ENCODE results near the gene HDAC9. TPM values are rescaled to one million over a fixed set of nuclear protein-coding genes. Genes with fewer than 3 reads are reported as not detected.

HDAC9 gene
- total RNA-seq, 4 donors from 2014 or later = 3.0 to 14.0 (median 5.6) TPM

DNA sequence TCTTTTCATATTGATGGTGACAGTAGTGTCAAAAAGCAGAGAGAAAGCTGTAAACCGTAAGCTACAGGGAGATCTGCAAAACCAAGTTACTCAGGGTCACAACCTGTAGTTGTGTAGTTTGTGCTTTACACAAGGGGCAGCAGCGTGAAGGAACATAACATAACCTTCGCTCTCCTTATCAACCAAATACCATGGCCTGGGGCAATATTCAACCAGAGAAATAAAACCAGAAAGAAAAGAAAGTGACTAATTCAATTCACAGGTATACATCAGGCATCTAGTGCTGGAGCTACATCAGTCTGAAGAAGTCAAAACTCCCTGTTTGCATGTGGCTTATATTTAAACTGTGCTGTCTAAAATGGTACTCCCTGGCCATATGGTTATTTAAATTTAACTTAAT is 397.6 kb downstream of the HDAC9 start:
- no peaks in the 10 kb centered on the region for H3K27me3 ChIP-seq

DNA sequence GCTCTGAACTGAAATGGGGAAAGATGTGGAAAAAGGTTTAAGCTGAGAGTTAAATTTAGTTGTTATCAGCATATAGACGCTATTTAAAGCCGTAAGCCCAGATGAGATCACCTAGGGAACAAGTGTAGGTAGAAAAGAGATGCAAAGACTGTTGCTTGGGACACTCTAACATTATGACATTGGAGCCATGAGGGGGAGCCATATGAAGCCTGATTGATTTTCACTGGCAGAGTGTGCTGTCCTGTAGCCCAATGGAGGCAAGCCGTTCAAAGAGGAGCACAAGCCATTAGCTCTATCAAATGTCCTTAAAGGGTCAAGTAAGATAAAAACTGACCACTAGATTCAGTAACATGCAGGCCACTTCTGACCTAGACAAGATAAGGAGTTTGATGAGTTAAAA is 398.6 kb downstream of the HDAC9 start:
- intact Hi-C loops (cut with DNase I; ENCODE audit: low total_unique reads) = no loop called here
- Histone ChIP-seq H3K4me3 (no peak overlapping the region), H3K36me3 (no peaks in the 10 kb centered on the region), H3K27ac (no peak overlapping the region), H3K9me3 (no peaks in the 10 kb centered on the region), H3K27me3 (no peaks in the 10 kb centered on the region), H3K4me1 (peaks cover 0 to 11% of the 10 kb centered on the region in 2 donors)
- TF ChIP-seq, protein P1, sequence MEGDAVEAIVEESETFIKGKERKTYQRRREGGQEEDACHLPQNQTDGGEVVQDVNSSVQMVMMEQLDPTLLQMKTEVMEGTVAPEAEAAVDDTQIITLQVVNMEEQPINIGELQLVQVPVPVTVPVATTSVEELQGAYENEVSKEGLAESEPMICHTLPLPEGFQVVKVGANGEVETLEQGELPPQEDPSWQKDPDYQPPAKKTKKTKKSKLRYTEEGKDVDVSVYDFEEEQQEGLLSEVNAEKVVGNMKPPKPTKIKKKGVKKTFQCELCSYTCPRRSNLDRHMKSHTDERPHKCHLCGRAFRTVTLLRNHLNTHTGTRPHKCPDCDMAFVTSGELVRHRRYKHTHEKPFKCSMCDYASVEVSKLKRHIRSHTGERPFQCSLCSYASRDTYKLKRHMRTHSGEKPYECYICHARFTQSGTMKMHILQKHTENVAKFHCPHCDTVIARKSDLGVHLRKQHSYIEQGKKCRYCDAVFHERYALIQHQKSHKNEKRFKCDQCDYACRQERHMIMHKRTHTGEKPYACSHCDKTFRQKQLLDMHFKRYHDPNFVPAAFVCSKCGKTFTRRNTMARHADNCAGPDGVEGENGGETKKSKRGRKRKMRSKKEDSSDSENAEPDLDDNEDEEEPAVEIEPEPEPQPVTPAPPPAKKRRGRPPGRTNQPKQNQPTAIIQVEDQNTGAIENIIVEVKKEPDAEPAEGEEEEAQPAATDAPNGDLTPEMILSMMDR (IDR thresholded peaks at IDR 0.05 in 4 of 5, conservative IDR thresholded peaks at IDR 0.05 in 1 of 5) = no peak
- TF ChIP-seq POLR2A (IDR thresholded peaks at IDR 0.05) = no peak
- ATAC-seq (no peak), DNase-seq (no peak)
- in situ Hi-C loops (cut with MboI; ENCODE audit: low sequenced_read_pairs in 4 of 4) = no loop called here

More for the DNA sequence above, 397.6 kb downstream of the HDAC9 start:
- no peaks in the 10 kb centered on the region for H3K9me3 ChIP-seq
- intact Hi-C loops (cut with DNase I; ENCODE audit: low total_unique reads) (no loop called here), in situ Hi-C loops (cut with MboI; ENCODE audit: low sequenced_read_pairs in 4 of 4) (no loop called here)
- H3K36me3 ChIP-seq = no peaks in the 10 kb centered on the region
- H3K4me3 ChIP-seq = no peak overlapping the region
- ATAC-seq (no peak), DNase-seq (no peak)
- TF ChIP-seq, protein P1 (IDR thresholded peaks at IDR 0.05 in 4 of 5, conservative IDR thresholded peaks at IDR 0.05 in 1 of 5) = no peak
- no peak for TF ChIP-seq POLR2A (IDR thresholded peaks at IDR 0.05)
- H3K27ac ChIP-seq = no peak overlapping the region
- peaks cover 0 to 11% of the 10 kb centered on the region in 2 donors for H3K4me1 ChIP-seq

DNA sequence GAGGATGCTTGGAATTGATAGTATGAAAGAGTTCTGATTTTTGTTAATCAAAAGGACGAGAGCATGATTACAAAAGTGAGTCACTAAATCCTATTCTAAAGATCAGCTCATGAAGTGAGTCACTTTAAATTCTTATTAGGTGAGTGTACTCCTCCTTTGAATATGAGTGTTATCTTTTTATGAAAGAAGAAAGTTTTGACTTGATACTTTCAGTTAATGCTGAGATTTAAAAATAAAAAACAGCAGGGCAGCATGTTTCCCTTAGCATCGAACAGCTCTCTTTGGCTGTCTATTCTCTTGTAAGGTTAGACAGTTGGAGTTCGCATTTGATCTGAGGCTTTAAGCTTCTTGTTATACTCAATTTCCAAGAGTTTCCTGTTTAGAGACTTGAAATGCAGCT is 399.9 kb downstream of the HDAC9 start:
- ATAC-seq = no peak
- in situ Hi-C loops (cut with MboI; ENCODE audit: low sequenced_read_pairs in 4 of 4) = no loop called here

DNA sequence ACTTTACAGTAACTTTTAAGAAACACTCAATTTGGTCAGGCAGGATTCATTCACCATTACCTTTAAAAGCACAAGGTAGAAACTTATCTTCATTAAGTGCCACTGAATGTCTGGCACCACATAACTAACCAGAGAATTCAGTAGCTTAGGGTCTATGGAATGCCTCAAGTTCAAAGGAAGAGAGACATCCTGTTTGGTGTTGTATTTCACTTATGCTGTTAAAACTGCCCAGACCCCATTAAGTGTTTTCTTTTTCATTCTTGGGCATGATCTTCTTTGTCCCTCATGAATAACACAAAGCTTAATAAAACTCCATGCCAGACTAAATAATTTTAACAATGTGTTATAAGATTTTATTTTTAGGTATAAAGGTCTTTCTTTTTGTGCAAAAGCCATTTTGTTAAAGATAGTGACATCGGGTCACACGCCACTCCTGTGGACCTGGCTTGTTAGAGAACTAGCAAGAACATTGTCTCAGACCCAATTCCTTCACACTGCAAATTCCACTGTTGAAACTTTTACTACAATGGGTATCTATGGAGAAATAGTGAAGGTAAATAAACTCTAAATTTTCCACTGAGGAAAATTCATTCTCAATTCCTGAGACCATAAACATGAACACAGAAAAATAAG is 400.9 kb downstream of the HDAC9 start:
- intact Hi-C loops (cut with DNase I; ENCODE audit: low total_unique reads) = no loop called here
- H3K9me3 ChIP-seq = no peaks in the 10 kb centered on the region
- ATAC-seq (no peak), DNase-seq (no peak)
- TF ChIP-seq, protein P1 (IDR thresholded peaks at IDR 0.05 in 4 of 5, conservative IDR thresholded peaks at IDR 0.05 in 1 of 5) = no peak
- TF ChIP-seq POLR2A (IDR thresholded peaks at IDR 0.05) = no peak
- no peak overlapping the region for H3K27ac ChIP-seq
- no peaks in the 10 kb centered on the region for H3K36me3 ChIP-seq
- no peak overlapping the region for H3K4me3 ChIP-seq
- H3K27me3 ChIP-seq = no peaks in the 10 kb centered on the region
- no peaks in the 10 kb centered on the region for H3K4me1 ChIP-seq
- in situ Hi-C loops (cut with MboI; ENCODE audit: low sequenced_read_pairs in 4 of 4) = no loop called here

More for the DNA sequence above, 399.9 kb downstream of the HDAC9 start:
- TF ChIP-seq POLR2A (IDR thresholded peaks at IDR 0.05) = no peak
- TF ChIP-seq, protein P1 (IDR thresholded peaks at IDR 0.05 in 4 of 5, conservative IDR thresholded peaks at IDR 0.05 in 1 of 5) = no peak
- Histone ChIP-seq H3K27ac (no peak overlapping the region), H3K4me1 (peaks cover 0 to 7% of the 10 kb centered on the region in 2 donors), H3K4me3 (no peak overlapping the region), H3K36me3 (no peaks in the 10 kb centered on the region), H3K9me3 (no peaks in the 10 kb centered on the region), H3K27me3 (no peaks in the 10 kb centered on the region)
- intact Hi-C loops (cut with DNase I; ENCODE audit: low total_unique reads) = no loop called here
- no peak for DNase-seq

DNA sequence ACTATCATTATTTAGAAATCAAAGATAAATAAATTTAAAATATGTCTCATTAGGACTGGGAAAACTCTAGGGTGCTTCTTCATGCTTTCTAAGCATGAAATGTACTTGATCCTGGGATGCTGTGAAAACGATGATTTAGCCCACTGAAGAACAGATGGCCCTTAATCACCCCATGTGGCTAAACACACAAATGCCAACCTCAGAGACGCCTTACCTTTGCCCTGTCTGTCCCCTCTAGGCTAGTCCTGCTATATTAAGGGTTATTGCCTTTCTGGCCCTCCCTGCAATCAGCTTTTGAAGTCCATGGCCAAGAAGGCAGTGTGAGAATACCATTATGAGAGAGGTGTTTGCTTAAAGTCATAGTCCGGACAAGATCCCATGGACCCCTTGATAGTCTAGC is 404.7 kb downstream of the HDAC9 start:
- TF ChIP-seq POLR2A (IDR thresholded peaks at IDR 0.05) = no peak
- TF ChIP-seq, protein P1 (IDR thresholded peaks at IDR 0.05 in 4 of 5, conservative IDR thresholded peaks at IDR 0.05 in 1 of 5) = no peak
- DNase-seq (no peak), ATAC-seq (no peak)
- Histone ChIP-seq H3K27me3 (no peaks in the 10 kb centered on the region), H3K4me1 (no peaks in the 10 kb centered on the region), H3K27ac (no peak overlapping the region), H3K36me3 (no peaks in the 10 kb centered on the region), H3K4me3 (no peak overlapping the region), H3K9me3 (no peaks in the 10 kb centered on the region)
- in situ Hi-C loops (cut with MboI; ENCODE audit: low sequenced_read_pairs in 4 of 4) (no loop called here), intact Hi-C loops (cut with DNase I; ENCODE audit: low total_unique reads) (no loop called here)
